GM23338 (cell line): ENCODE results near the gene ATF7IP2.

Experiments
- CTCF ChIP-seq, 2 experiments: fragments of 200-600 bp in 1 of 2; sonication (generic) in 1 of 2; conservative IDR thresholded peaks; 2 replicates each; pipeline versions ENCODE4 v1.5.1 to v1.6.1; 2016 to 2017; ENCODE audit warnings: antibody characterized with exemption in 2 of 2, low read depth in 2 of 2, mild to moderate bottlenecking in 2 of 2, moderate library complexity in 1 of 2
- ETS1 ChIP-seq: IDR thresholded peaks from 2 replicates; pipeline ENCODE4 v1.6.1; 2016; ENCODE audit warnings: antibody characterized with exemption
- EZH2 ChIP-seq: fragments of 200-600 bp; sonication (generic); IDR thresholded peaks from one replicate; pipeline ENCODE4 v1.8.0; 2017; ENCODE audit warnings: antibody characterized with exemption, mild to moderate bottlenecking, low read depth; ENCODE audit not compliant: unreplicated experiment

GRCh38 chr16:10510279-10510678 lies 124.4 kb downstream of the ATF7IP2 start:
- TF ChIP-seq EZH2 = no peak
- no peak for TF ChIP-seq CTCF (conservative IDR thresholded peaks at IDR 0.05; ENCODE audit: low read depth in 2 of 2)
- TF ChIP-seq ETS1 = no peak
